ENCODE results near the gene EPC2.

Gene EPC2

GRCh38 chr2:148814860-148815419 is 170.4 kb downstream of the EPC2 start:
- DNase-seq, result no peak

GRCh38 chr2:148816176-148816575 is 171.6 kb downstream of the EPC2 start:
- DNase-seq, result no peak

GRCh38 chr2:148817210-148817708 is 172.7 kb downstream of the EPC2 start:
- DNase-seq, result no peak

- no peak for DNase-seq
These were observed 174.6 kb downstream of the EPC2 start for GRCh38 chr2:148819019-148819585.

- no peak for DNase-seq
These were observed 179.6 kb downstream of the EPC2 start for GRCh38 chr2:148824190-148824589.

GRCh38 chr2:148826791-148827190 is 182.2 kb downstream of the EPC2 start:
- no peak for DNase-seq

GRCh38 chr2:148828941-148829340 is 184.4 kb downstream of the EPC2 start:
- DNase-seq, result no peak

- no peak for DNase-seq
These were observed 185.1 kb downstream of the EPC2 start for GRCh38 chr2:148829618-148830017.

- DNase-seq, result no peak
These were observed 188.1 kb downstream of the EPC2 start for GRCh38 chr2:148832637-148833036.
